GM13977 (cell line): ENCODE data around the gene ZNHIT2.
A peak's percentile ranks its signal among the peaks of the same experiment; 100 is the strongest.

Experiments
- DNase-seq: peaks from one replicate; pipeline ENCODE4 v3.0.0; 2012; ENCODE audit warnings: low spot score
- CTCF ChIP-seq: IDR thresholded peaks from 2 replicates; pipeline ENCODE4 v1.5.1; 2012; ENCODE audit warnings: mild to moderate bottlenecking, control low read depth; ENCODE audit not compliant: insufficient read depth; ENCODE audit errors: extremely low read depth, missing control alignments
- in situ Hi-C: fragments of 300-500 bp; cut with MboI; formaldehyde crosslinking; loops from one replicate; pipeline ENCODE4 v1.12.0; 2022; ENCODE audit warnings: low sequenced_read_pairs, low pct_unique_long_range_greater_than_20kb, mixed read lengths, inconsistent platforms; ENCODE audit not compliant: unreplicated experiment

ZNHIT2 gene

GRCh38 chr11:65071907-65072630 is 45.4 kb downstream of the ZNHIT2 start:
- TF ChIP-seq CTCF, result no peak
- peak; percentile 63 for DNase-seq
- in situ Hi-C loops, result no loop called here

GRCh38 chr11:65069217-65069616 is 48.3 kb downstream of the ZNHIT2 start:
- in situ Hi-C loops, result no loop called here
- no peak for DNase-seq
- TF ChIP-seq CTCF, result no peak

- in situ Hi-C loops, result no loop called here
- TF ChIP-seq CTCF, result no peak
- no peak for DNase-seq
Measured at GRCh38 chr11:65067446-65067845, 50.1 kb downstream of the ZNHIT2 start.

- in situ Hi-C loops, result no loop called here
- TF ChIP-seq CTCF, result no peak
- no peak for DNase-seq
Measured at GRCh38 chr11:65066805-65067291, 50.7 kb downstream of the ZNHIT2 start.
